ENCODE results near the gene NAA38. TPM values are rescaled to one million over a fixed set of nuclear protein-coding genes. Genes with fewer than 3 reads are reported as not detected.

Gene NAA38
- total RNA-seq, 1 experiment from 2014 or later: 46.3 TPM

- peaks cover 10% of the 10 kb centered on the region for H3K4me1 Mint-ChIP-seq
- TF ChIP-seq ESRRA (CRISPR knock-in tag; IDR thresholded peaks at IDR 0.05; ENCODE audit: borderline replicate concordance): no peak
- TF ChIP-seq USF1 (CRISPR knock-in tag; IDR thresholded peaks at IDR 0.05): no peak
- no peak for TF ChIP-seq ZNF423 (CRISPR knock-in tag; IDR thresholded peaks at IDR 0.05)
- no peak for TF ChIP-seq STAT6 (CRISPR knock-in tag; conservative IDR thresholded peaks at IDR 0.05; ENCODE audit: low read depth)
- TF ChIP-seq OVOL2 (CRISPR knock-in tag; IDR thresholded peaks at IDR 0.05; ENCODE audit: borderline replicate concordance): no peak
- TF ChIP-seq NR3C1 (CRISPR knock-in tag; conservative IDR thresholded peaks at IDR 0.05; ENCODE audit: low read depth): no peak
- TF ChIP-seq GTF2I (CRISPR knock-in tag; conservative IDR thresholded peaks at IDR 0.05): no peak
- TF ChIP-seq NR1H2 (CRISPR knock-in tag; IDR thresholded peaks at IDR 0.05): no peak
- no peak for TF ChIP-seq PRRX2 (CRISPR knock-in tag; IDR thresholded peaks at IDR 0.05)
- TF ChIP-seq GABPB1 (CRISPR knock-in tag; IDR thresholded peaks at IDR 0.05): no peak
- TF ChIP-seq CTCF (IDR thresholded peaks at IDR 0.05): no peak
- no peak for TF ChIP-seq SMAD4 (CRISPR knock-in tag; IDR thresholded peaks at IDR 0.05)
- TF ChIP-seq ZNF219 (CRISPR knock-in tag; IDR thresholded peaks at IDR 0.05; ENCODE audit: borderline replicate concordance): no peak
- no peak for TF ChIP-seq ZBTB43 (CRISPR knock-in tag; IDR thresholded peaks at IDR 0.05)
- no peak for TF ChIP-seq HMGXB4 (CRISPR knock-in tag; IDR thresholded peaks at IDR 0.05)
- no peak overlapping the region for H3K27ac Mint-ChIP-seq
- DNase-seq (ENCODE audit: low spot score) (no peak), ATAC-seq (no peak)
- H3K36me3 Mint-ChIP-seq: no peaks in the 10 kb centered on the region
- no peak overlapping the region for H3K4me3 Mint-ChIP-seq
- no peaks in the 10 kb centered on the region; the same call in 1 of the 2 replicates for H3K27me3 Mint-ChIP-seq (ENCODE audit: low read depth)
- H3K9me3 Mint-ChIP-seq: no peaks in the 10 kb centered on the region
- ChIA-PET CTCF (interaction anchor here (1.0 to 1.1 kb wide), 5 partner anchors 48 to 114 kb away, joined by 3 to 4 read pairs (median 3); no protein-coding TSS in a partner anchor), POLR2A (no interaction called here)
Measured at GRCh38 chr17:7882629-7883028, 25.3 kb upstream of the NAA38 start.

GRCh38 chr17:7882068-7882467, 24.7 kb upstream of the NAA38 start:
- no peak overlapping the region for H3K27ac Mint-ChIP-seq
- peaks cover 10% of the 10 kb centered on the region for H3K4me1 Mint-ChIP-seq
- no peaks in the 10 kb centered on the region for H3K9me3 Mint-ChIP-seq
- no peaks in the 10 kb centered on the region for H3K36me3 Mint-ChIP-seq
- H3K27me3 Mint-ChIP-seq (ENCODE audit: low read depth): no peaks in the 10 kb centered on the region; the same call in 1 of the 2 replicates
- ATAC-seq (no peak), DNase-seq (ENCODE audit: low spot score) (no peak)
- ChIA-PET CTCF (interaction anchor here (0.6 kb wide), 1 partner anchor 142 kb away, joined by 3 read pairs; no protein-coding TSS in a partner anchor), POLR2A (no interaction called here)
- no peak overlapping the region for H3K4me3 Mint-ChIP-seq
- TF ChIP-seq FOXJ3 (CRISPR knock-in tag; IDR thresholded peaks at IDR 0.05; ENCODE audit: borderline replicate concordance) (no peak), ELF4 (CRISPR knock-in tag; IDR thresholded peaks at IDR 0.05; ENCODE audit: low read depth) (no peak), HMGA2 (CRISPR knock-in tag; IDR thresholded peaks at IDR 0.05) (no peak), GTF2I (CRISPR knock-in tag; conservative IDR thresholded peaks at IDR 0.05) (no peak), PREB (CRISPR knock-in tag; IDR thresholded peaks at IDR 0.05; ENCODE audit: borderline replicate concordance) (no peak), ATF2 (CRISPR knock-in tag; IDR thresholded peaks at IDR 0.05; ENCODE audit: borderline replicate concordance, low read depth) (no peak), ZNF317 (CRISPR knock-in tag; IDR thresholded peaks at IDR 0.05; ENCODE audit: borderline replicate concordance, low read depth) (no peak), E2F1 (CRISPR knock-in tag; IDR thresholded peaks at IDR 0.05) (no peak), CREM (CRISPR knock-in tag; IDR thresholded peaks at IDR 0.05) (no peak), NR3C1 (CRISPR knock-in tag; conservative IDR thresholded peaks at IDR 0.05; ENCODE audit: low read depth) (no peak), ZNF138 (CRISPR knock-in tag; conservative IDR thresholded peaks at IDR 0.05) (no peak)

All from WTC11 (cell line).